HG03469 (cell line): ENCODE data around the gene TEX55.
"Not testable (repeated sequence)": the region's sequence is repeated elsewhere in the genome, so short reads cannot be mapped to it uniquely, and the experiment has no call there.

ENCODE experiments used
- ATAC-seq: cut with Tn5 transposase; IDR thresholded peaks from one replicate; pipeline ENCODE4 v1.9.1; 2021; ENCODE audit warnings: mild to moderate bottlenecking, moderate library complexity, moderate number of reproducible peaks; ENCODE audit not compliant: unreplicated experiment

The TEX55 gene

DNA sequence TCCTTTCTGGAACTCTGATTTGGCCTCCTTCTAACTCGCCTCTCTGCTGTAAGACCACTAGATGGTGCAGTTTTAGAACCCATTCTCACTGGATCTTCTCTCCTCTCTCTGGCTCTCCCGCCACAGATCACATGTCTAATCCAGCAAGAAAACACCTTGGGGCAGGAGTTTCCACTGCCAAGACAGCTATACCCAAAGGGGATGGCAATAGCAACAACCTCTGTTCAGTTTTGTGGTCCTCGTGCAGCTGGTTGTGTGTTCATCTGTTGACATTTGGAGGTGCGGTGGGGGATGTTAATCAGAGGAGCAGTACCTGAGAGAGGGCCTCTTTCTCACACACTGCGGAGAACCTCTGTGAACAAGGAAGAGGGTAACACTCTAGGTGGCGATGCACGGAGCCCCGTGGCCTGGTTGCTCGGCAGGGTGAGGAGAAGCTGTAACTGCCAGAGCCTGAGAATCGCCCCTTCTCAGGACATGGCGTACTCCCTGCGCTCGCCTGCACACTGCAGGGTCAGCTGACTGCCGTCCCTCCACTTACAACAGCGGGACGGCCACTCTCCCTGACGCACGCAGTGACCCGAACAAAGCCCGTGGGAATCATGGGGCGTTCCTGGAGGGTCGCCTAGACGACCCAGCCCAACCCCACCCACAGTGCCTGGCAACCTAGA is at the start of gene TEX55:
TSS of gene TEX55 (plus strand) at position 666 of the 668 bp plus-strand sequence. CDS start 25 bp downstream, outside the sequence.
- ATAC-seq = peak; percentile 49

DNA sequence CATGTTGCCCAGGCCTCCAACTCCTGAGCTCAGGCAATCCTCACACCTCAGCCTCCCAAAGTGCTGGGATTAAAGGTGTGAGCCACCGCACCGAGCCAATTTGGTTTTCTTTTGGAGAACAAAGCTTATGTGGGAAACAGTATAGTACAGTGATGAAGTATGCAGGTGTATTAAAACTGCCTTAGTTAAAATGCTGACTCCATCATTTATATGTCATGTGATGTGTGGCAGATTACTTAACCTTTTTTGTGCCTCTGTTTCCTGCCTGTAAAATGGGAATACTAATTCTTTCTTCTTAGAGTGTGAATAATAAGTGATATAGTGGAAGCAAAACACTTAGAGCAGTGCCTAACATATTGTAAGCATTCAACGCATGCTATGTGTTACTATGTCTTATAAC is 48.0 kb upstream of the TEX55 start:
- no peak for ATAC-seq

DNA sequence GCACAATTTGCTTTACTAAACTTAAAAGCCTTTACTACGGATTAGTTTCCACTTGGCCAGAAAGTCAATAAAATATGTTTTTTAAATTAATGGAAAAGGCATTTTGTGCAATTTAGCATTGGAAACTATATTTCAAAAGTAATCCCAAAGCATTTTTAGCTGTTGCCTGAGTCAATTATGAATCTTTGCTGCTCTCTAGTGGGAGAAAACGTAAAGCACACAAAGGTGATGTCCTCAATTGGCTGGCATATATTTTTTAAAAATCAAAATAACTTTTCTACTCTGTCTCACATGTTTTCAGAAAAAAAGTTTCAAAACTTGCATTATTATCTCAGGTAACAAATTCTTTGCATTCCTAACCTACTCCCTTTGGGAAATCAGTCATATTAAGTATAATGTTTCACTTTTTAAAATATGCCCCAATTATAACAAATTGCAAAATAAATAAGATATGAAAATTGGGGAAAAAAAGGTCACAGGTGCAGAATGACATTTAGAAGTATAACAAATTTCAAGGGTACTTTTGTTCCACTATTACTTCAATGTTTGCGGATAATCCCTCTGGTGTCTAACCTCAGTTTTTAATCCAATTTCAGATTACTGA is 47.2 kb upstream of the TEX55 start:
- no peak for ATAC-seq

GRCh38 chr3:119099785-119100184 is 46.2 kb upstream of the TEX55 start:
- no peak for ATAC-seq

GRCh38 chr3:119104031-119104430 is 41.9 kb upstream of the TEX55 start:
- ATAC-seq = no peak

- ATAC-seq = not testable (repeated sequence)
Measured at GRCh38 chr3:119118330-119118729, 27.6 kb upstream of the TEX55 start.

- ATAC-seq = no peak
Measured at GRCh38 chr3:119120480-119120879, 25.5 kb upstream of the TEX55 start.

DNA sequence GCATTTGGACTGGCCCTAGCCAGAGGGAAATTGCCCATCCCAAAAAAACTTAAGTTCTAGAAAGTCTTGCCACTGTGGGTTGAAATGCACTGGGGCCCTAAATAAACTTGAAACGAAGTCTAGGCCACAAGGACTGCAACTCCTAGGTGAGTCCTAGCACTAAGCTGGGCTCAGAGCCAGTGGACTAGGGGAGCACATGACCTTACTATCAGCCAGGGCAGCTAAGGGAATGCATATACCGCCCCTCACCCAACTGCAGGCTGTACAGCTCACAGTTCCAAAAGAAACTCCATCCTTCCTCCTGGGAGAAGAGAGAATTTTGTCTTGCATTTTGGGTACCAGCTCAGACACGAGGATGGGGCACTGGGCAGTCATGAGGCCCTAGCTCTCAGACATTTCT is 23.6 kb upstream of the TEX55 start:
- no peak for ATAC-seq

- no peak for ATAC-seq
Measured at GRCh38 chr3:119125342-119125741, 20.6 kb upstream of the TEX55 start.

DNA sequence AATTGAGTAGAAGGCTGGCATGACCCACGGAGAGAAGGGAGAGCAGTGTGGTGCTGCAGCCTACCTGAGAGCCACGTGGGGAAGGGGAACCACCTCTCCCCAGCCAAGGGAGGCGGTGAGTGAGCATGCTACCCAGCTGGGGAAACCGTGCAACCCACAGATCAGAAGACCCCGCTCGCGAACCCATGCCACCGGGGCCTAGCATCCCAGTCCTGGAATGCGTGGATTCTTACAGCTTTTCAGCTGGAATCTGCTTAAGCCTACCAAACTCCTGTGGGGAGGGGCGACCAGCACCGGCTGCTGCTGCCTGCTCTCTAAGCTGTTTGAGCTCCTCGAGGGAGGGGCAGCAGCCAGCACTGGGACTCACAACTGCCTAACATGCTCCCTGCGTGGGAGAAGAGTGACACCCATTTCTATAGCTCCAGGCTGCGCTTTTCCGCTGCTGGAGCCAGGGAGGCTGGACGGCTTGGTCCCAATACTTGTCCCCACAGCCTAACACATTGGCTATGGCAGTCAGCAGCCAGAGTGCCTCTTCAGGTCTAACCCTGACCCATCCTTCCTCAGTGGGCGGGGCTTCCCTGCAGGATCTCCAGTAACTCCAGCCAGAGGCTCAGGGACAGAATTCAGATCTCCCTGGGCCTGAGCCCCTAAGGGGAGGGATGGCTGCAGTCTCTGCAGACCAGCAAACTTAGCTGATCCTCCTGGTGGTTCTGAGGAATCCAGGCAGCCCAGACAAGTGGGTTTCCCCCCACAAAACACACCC is 20.0 kb upstream of the TEX55 start:
- ATAC-seq = no peak

- not testable (repeated sequence) for ATAC-seq
Measured at GRCh38 chr3:119130291-119130690, 15.7 kb upstream of the TEX55 start.

DNA sequence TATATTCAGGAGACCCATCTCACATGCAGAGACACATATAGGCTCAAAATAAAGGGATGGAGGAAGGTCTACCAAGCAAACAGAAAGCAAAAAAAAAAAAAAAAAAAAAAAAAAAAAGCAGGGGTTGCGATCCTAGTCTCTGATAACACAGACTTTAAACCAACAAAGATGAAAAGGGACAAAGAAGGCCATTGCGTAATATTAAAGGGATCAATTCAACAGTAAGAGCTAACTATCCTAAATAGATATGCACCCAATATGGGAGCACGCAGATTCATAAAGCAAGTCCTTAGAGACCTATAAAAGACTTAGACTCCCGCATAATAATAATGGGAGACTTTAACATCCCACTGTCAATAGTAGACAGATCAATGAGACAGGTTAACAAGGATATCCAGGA is 13.7 kb upstream of the TEX55 start:
- not testable (repeated sequence) for ATAC-seq

- ATAC-seq = not testable (repeated sequence)
Measured at GRCh38 chr3:119139360-119139759, 6.6 kb upstream of the TEX55 start.

DNA sequence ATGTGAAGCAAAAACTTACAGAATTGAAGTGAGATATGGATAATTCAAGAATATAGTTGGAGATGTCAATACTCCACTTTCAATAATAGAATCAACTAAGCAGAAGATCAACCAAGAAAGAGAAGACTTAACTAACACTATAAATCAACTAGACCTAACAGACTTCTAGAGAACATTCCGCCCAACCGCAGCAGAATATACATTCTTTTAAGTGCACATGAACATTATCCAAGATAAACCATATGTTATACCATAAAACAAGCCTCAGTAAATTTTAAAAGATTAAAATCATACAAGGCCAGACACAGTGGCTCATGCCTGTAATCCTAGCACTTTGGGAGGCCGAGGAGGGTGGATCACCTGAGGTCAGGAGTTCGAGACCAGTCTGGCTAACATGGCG is 5.5 kb upstream of the TEX55 start:
- no peak for ATAC-seq

DNA sequence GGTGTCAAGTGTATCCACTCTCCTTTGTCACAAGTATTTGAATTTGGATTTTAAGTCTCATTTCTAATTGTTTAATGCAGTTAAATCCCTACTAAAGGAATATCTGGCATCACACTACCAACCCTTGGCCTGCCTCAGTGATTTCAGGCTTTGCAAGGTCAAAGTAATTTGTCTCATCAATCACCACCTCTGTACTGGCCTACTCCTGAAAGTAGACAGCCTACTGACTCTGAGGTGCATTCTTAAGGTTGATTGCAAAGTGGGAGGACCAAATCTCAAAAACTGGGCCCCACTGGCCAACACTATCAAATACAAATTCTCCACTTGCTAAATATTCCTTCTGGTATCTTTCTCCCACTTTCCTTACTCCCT is 851 bp upstream of the TEX55 start:
- ATAC-seq = no peak

DNA sequence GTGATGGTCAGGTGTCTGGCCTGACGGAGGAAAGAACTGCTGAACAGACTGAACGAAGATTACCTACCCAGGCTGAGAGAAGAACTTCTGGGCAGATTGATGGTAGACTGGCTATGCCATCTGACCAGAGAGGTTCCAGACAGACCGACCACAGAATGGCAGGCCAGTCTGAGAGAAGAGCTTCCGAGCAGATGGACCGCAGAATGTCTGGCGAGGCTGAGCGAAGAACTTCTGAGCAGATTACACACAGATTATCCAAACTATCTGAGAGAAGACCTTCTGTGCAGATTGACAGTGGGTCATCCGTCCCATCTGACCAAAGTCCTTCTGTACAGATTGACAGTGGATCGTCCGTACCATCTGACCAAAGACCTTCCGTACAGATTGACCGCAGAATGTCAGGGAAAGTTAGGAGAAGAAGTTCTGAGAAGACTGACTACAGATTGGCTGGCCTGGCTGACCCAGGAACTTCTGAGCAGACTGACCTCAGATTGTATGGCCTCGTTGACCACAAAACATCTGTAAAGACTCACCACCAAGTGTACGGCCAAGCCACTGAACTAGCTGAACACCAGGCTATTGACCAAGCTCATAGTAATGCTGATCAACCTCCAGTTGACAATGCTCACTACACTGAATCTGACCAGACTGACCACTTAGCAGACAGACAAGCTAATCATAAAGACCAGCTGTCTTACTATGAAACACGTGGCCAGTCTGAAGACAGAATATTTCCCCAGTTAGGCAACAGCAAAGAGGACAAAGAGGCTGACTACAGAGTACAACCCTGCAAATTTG is 812 bp downstream of the TEX55 start:
- no peak for ATAC-seq

DNA sequence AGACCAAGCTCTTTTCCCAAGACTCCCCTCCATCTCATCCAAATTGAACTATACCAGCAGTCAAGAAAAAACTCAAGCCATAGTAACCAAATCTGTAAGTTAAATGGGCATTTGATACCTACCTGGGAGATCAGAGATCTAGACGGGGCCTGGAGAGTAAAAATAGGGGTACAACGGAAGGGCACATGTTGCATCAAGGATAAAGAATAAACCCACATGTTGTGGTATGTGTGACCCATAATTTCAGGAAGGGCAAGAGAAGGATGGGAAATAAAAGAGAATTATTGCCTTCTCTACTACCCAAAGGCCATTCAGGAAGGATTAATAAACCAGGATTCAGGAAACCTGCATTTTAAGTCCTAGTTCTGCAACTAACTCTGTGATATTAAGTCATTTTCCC is 1.5 kb downstream of the TEX55 start:
- ATAC-seq = no peak

GRCh38 chr3:119148493-119149180 is 2.7 kb downstream of the TEX55 start:
- no peak for ATAC-seq

DNA sequence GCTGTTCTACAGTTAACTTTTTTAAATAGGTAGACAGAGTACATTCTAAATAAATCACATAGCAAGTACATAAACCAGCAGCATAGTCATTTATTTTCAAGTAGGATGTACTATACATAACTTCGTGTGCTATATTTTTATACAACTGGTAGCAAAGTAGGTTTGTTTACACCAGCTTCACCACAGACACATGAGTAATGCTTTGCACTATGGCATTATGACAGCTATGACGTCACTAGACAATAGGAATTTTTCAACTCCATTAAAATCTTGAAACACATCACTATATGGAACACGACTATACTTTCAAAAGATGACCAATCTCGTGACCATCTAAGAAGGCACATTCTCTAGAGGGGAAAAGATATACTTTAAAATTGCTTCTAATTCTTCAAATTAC is 3.5 kb downstream of the TEX55 start:
- ATAC-seq = no peak

DNA sequence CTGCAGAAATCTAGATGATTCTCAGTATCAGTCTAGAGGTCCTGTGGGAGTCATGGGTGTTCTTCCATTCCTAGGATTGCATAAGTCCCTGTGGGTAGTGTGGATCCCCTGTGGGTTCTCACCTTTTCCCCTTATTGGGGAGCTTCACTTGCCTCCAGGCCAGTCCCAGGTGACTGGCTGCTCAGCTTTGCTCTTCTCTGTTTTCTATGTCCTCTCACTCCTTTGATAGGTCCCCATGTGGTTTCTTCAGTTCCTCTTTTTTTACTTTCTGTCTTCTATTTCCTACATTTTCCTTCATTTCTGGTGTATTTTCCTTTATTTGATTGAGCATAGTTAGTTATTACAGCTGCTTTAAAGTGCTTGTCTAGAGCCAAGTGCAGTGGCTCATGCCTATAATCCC is 10.9 kb downstream of the TEX55 start:
- ATAC-seq = no peak

GRCh38 chr3:119157971-119158370 is 12.0 kb downstream of the TEX55 start:
- ATAC-seq = no peak
